Activated CD8-positive, alpha-beta T cell treated with anti-CD3 and anti-CD28 coated beads for 36 hours (primary cell): ENCODE measurements around the gene MICAL3. TPM values are rescaled to one million over a fixed set of nuclear protein-coding genes. Genes with fewer than 3 reads are reported as not detected.

Experiments
- ATAC-seq: fragments of 200-7000 bp; cut with Tn5 transposase; one replicate; pipeline ENCODE4 v1.10.0; 2021; ENCODE audit warnings: mild to moderate bottlenecking, moderate library complexity
- CTCF ChIA-PET: fragments of 350-600 bp; sonication (Branson Sonifier 250); formaldehyde crosslinking; loops from one replicate; lab custom pipeline; 2021; ENCODE audit warnings: antibody characterized with exemption; lab: Charles Lee
- POLR2A ChIA-PET: fragments of 350-600 bp; sonication (Branson Sonifier 250); formaldehyde crosslinking; loops from one replicate; lab custom pipeline; 2021; ENCODE audit warnings: antibody characterized with exemption; lab: Charles Lee
- DNase-seq: peaks from one replicate; pipeline ENCODE4 v3.0.0-alpha.2; 2020
- H3K27ac Mint-ChIP-seq: one replicate; pipeline ENCODE4 v1.8.0; 2021; ENCODE audit warnings: mild to moderate bottlenecking, mixed read lengths
- H3K27me3 Mint-ChIP-seq: one replicate; pipeline ENCODE4 v1.8.0; 2021; ENCODE audit warnings: mixed read lengths
- H3K36me3 Mint-ChIP-seq: one replicate; pipeline ENCODE4 v1.8.0; 2021; ENCODE audit warnings: low read depth, mixed read lengths
- H3K4me1 Mint-ChIP-seq: one replicate; pipeline ENCODE4 v1.8.0; 2021; ENCODE audit warnings: low read depth, mixed read lengths
- H3K4me3 Mint-ChIP-seq: one replicate; pipeline ENCODE4 v1.8.0; 2021; ENCODE audit warnings: mild to moderate bottlenecking, moderate library complexity, mixed read lengths
- H3K9me3 Mint-ChIP-seq: one replicate; pipeline ENCODE4 v1.8.0; 2021; ENCODE audit warnings: mixed read lengths
- intact Hi-C: fragments of 100-400 bp; cut with micrococcal nuclease; formaldehyde crosslinking; loops from one replicate; pipeline ENCODE4 v1.10.0; 2022
- total RNA-seq, 2 experiments: library from RNA; stranded (reverse); gene quantifications; one replicate each; pipeline ENCODE4 v1.2.3, GENCODE V29; 2021
- TF ChIP-seq, protein P1 (sequence below): fragments of 200-600 bp; IDR thresholded peaks from one replicate; pipeline ENCODE4 v1.8.0; 2022; ENCODE audit warnings: antibody characterized with exemption, mild to moderate bottlenecking

MICAL3 gene
- total RNA-seq, 2 experiments from 2014 or later = 31.6 to 32.4 TPM

DNA sequence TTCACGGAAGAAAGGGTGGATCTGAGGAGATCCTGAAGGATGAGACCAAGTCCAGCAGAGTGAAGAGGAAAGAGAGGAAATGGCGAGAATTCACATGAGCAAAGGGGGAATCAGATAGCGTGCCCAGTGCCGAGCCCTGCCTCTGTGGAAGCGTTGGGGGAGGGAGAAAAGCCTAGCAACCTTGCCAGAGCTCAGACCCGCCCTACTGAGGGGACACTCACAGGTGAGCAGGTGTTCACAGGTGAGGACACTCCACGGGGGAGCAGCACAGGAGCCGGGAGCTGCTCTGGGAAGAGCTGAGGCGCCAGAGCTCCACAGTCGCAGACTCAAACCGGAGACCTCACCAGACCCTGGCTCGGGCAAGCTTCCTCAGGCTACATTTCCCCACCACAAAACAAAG lies 56.2 kb downstream of the MICAL3 start:
- intact Hi-C loops = no loop called here
- ChIA-PET CTCF (no interaction called here), POLR2A (no interaction called here)

DNA sequence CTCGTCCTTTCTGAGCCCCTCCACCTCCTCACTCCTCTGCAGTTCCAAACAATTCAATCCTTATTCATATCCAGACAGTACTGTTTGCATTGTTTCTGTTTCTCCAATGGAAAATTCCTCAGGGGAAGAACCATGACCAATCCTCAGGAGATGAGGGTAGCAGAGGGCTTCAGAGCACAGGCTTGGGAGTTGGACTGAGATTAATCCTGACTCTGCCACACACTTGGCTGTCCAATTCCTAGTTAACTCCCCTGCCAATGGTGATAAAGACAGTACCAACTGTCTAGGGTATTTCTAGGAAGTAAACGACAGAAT lies 58.0 kb downstream of the MICAL3 start:
- ChIA-PET POLR2A (no interaction called here), CTCF (no interaction called here)
- no peak overlapping the region for H3K27ac Mint-ChIP-seq
- no peaks in the 10 kb centered on the region for H3K4me1 Mint-ChIP-seq
- no peaks in the 10 kb centered on the region for H3K27me3 Mint-ChIP-seq
- H3K36me3 Mint-ChIP-seq = peaks cover 1% of the 10 kb centered on the region
- no peaks in the 10 kb centered on the region for H3K9me3 Mint-ChIP-seq
- intact Hi-C loops = no loop called here
- H3K4me3 Mint-ChIP-seq = no peak overlapping the region
- no peak for ATAC-seq
- TF ChIP-seq, protein P1, sequence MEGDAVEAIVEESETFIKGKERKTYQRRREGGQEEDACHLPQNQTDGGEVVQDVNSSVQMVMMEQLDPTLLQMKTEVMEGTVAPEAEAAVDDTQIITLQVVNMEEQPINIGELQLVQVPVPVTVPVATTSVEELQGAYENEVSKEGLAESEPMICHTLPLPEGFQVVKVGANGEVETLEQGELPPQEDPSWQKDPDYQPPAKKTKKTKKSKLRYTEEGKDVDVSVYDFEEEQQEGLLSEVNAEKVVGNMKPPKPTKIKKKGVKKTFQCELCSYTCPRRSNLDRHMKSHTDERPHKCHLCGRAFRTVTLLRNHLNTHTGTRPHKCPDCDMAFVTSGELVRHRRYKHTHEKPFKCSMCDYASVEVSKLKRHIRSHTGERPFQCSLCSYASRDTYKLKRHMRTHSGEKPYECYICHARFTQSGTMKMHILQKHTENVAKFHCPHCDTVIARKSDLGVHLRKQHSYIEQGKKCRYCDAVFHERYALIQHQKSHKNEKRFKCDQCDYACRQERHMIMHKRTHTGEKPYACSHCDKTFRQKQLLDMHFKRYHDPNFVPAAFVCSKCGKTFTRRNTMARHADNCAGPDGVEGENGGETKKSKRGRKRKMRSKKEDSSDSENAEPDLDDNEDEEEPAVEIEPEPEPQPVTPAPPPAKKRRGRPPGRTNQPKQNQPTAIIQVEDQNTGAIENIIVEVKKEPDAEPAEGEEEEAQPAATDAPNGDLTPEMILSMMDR = no peak
- no peak for DNase-seq

More for the DNA sequence above, 56.2 kb downstream of the MICAL3 start:
- H3K27ac Mint-ChIP-seq = no peak overlapping the region
- no peaks in the 10 kb centered on the region for H3K27me3 Mint-ChIP-seq
- peaks cover 1% of the 10 kb centered on the region for H3K36me3 Mint-ChIP-seq
- no peak overlapping the region for H3K4me3 Mint-ChIP-seq
- H3K4me1 Mint-ChIP-seq = no peaks in the 10 kb centered on the region
- DNase-seq (no peak), ATAC-seq (no peak)
- TF ChIP-seq, protein P1 = no peak
- no peaks in the 10 kb centered on the region for H3K9me3 Mint-ChIP-seq

DNA sequence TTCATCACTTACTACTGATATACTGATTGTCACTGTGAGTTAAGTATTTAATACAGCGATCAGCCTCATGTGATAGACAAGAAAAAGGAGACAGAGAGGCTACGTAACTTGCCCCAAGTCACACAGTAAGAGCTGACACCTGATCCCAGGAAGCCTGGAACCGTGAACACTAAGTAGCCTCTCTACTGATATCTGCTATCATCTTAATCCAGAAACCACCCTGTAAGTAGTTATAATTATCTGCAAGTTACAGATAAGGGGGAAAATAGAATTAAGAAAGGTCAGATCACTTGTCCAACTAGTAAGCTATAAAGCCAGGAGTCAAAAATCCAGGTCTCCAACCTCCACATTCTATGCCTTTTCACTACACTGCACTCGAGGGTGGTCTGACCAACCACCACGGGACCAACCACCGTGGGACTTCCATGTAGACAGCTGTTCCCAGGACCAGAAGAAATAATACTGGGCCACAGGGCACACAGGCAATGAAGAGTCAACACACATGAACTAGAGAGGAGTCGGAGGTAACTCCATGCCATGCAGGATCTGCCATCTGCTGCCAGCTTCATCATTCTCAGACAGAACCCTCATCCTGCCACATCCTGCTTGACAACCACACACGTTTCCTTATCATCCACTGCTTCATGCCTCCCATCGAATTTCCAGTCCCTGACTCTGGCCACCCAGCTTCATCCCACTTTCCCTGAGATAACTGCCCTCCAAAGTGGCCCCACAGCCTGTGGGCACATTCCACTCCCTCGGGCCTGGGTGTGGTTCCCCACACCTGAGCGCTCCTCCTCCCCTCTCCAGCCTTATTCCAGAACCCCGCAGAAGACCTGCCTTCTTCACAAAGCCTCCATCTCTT lies 58.6 kb downstream of the MICAL3 start:
- no peaks in the 10 kb centered on the region for H3K27me3 Mint-ChIP-seq
- intact Hi-C loops = no loop called here
- POLR2A ChIA-PET = no interaction called here
- no peak overlapping the region for H3K4me3 Mint-ChIP-seq
- no peak for DNase-seq
- CTCF ChIA-PET = no interaction called here
- no peaks in the 10 kb centered on the region for H3K9me3 Mint-ChIP-seq
- ATAC-seq = no peak
- TF ChIP-seq, protein P1 = no peak
- peaks cover 1% of the 10 kb centered on the region for H3K36me3 Mint-ChIP-seq
- H3K27ac Mint-ChIP-seq = no peak overlapping the region
- no peaks in the 10 kb centered on the region for H3K4me1 Mint-ChIP-seq

DNA sequence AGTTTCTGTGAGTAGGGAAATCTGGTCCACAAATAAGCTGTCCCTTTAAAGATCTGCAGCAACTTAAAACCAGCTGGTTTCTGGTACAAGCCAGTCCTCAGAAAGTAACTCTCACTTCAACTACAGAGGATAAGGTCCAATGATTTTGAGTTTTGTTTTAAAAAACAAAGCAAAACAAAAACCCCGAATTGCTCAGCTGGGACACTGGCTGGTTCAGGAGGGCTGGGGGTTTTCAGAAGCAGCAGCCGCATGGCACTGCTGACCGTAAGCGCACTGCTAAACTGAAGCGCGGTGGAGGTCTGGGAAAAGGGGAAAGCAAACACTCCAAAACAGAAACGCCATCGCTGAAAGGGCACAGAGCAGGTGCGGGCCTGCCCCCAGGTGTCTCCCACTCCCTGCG lies 59.7 kb downstream of the MICAL3 start:
- Mint-ChIP-seq H3K4me3 (no peak overlapping the region), H3K27me3 (no peaks in the 10 kb centered on the region), H3K27ac (no peak overlapping the region), H3K36me3 (peaks cover 1% of the 10 kb centered on the region), H3K9me3 (no peaks in the 10 kb centered on the region), H3K4me1 (no peaks in the 10 kb centered on the region)
- DNase-seq = no peak
- TF ChIP-seq, protein P1 = no peak
- ChIA-PET POLR2A (no interaction called here), CTCF (no interaction called here)
- intact Hi-C loops = no loop called here
- no peak for ATAC-seq

DNA sequence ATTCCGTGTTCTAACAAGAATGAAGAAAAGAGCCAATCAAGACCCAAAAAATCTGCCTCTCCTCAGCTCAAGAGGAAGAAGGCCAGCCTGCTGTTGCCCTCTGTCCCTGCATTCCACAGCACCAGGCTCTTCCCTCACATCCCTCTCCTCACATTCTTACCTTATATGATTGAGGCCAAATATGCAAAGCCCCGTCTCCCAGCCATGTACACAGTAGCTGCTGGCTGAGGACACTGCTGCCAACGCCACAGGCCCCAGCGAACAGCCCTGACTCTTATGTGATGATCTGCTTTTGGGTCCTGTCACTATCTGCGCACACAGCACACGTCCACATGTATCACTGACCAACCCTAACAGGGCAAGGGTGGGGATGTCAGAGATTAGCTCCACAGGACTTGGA lies 60.2 kb downstream of the MICAL3 start:
- ChIA-PET POLR2A (no interaction called here), CTCF (no interaction called here)
- H3K36me3 Mint-ChIP-seq = peaks cover 1% of the 10 kb centered on the region
- H3K4me1 Mint-ChIP-seq = no peaks in the 10 kb centered on the region
- no peaks in the 10 kb centered on the region for H3K27me3 Mint-ChIP-seq
- no peak for ATAC-seq
- intact Hi-C loops = no loop called here
- no peak for DNase-seq
- TF ChIP-seq, protein P1 = no peak
- H3K4me3 Mint-ChIP-seq = no peak overlapping the region
- no peak overlapping the region for H3K27ac Mint-ChIP-seq
- H3K9me3 Mint-ChIP-seq = no peaks in the 10 kb centered on the region
